Islet precursor cell (in vitro differentiated cells): Measurements from ENCODE around the gene ALDH18A1.

ENCODE experiments used
- DNase-seq: peaks from one replicate; pipeline ENCODE4 v3.0.0-alpha.2; 2018

Gene ALDH18A1

DNA sequence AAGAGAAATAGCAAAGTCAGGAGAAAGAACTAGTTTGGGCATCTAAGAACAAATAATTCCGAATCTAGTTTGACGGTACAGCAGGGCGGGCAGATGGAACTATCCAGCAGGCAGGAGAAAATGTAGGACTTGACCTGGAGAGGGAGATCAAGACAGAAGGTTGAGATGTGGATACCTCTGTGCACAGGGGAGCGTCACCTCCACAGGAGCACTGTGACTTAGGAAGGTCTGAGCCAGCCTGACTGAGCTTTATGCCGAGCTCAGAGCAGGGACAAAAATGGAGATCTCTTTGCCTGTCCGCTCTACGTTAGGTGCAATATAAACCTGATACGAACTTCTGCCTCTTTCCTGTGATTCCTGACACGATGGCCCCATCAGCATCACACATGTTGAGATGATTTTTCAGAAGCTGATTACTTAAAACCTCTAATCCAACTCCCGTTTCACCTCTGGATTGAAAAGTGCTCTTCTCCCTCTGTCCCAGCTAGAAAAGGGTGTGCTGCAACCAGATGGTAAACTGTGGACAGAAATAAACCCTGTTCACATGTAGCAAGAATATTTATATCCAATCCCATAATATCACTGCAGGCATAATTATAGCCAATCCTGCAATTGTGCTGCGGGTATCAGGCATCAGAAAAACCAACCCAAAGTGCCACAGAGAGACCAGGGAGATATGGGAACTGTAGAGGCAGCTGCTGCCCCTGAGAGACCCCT is 81.7 kb downstream of the ALDH18A1 start:
- DNase-seq, result no peak

DNA sequence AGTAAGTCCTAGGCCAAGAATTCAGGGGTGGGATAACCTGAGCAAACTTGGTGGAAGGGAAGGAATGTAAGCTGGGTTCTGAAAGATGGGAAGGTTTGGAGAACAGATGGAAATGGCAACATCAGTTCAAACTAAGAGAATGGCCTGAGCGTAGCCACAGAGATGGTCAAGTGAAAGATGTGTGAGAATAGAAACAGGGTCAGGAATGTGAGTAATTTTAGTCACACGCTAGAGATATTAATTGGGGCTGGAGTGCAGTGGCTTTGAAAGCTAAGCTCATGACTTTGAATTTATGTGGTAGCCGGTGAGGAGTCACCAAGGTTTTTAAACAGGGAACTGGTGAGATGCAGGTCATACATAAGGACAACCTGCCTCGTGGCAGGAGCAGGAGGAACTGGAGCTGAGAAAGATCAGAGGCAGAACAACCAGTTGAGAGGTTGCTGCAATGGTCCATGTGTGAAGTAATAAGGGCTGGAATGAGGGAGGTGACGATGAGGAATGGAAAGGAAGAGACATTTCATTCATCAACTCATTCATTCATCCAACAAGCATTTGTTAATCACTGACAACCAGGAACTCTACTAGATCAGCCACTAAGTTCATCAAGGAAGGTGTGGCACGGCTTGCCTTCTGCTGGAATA is 82.4 kb downstream of the ALDH18A1 start:
- DNase-seq, result no peak

DNA sequence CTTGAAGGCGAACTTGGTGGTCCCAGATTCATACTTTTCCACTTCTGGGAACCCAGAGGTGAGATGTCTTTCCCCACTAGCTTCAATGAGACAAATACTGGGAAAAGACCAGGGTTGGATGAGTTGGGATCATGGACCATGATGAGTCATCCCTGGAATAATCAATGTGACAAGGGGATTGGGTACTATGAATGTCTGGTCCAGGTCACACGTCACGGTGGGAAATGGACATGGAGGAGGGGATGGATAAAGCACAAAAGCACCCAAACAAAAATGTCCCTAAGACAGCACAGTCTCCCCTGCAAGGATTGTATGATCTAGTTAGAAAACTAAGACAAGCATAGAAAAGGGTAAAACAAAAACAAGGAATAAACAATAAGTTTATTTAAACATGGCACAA is 83.0 kb downstream of the ALDH18A1 start:
- no peak for DNase-seq

DNA sequence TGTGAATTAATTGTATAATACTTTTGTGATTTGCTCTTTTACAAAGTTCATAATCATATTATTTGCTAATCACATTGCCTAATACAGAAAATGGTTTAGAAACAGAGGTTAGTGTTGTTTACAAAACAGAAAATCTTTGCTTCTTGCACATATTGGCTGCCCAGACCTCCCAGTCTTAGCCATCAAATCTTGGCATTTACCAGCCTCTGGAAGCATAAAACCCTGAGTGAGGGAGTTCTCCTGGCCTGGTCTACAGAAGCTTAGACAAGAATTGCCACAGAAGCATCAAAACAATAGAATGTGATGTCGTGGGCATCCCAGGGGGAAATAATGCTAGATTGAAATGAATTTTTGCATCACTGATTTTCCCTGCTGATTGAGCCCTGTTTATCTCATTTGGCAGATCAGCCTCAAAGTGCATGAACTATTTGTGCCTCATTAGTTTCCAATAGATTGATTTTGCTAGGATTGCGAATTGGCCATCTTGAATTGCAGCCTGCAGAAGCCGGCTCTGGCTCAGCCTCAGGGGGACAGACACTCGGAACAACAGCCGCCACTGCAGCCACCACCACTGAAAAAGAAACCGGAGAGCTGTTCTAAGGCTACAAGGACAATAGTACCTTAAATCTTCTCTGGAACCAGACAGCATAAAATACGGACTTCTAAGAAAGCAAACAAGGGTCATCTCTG is 84.2 kb downstream of the ALDH18A1 start:
- DNase-seq, result no peak

DNA sequence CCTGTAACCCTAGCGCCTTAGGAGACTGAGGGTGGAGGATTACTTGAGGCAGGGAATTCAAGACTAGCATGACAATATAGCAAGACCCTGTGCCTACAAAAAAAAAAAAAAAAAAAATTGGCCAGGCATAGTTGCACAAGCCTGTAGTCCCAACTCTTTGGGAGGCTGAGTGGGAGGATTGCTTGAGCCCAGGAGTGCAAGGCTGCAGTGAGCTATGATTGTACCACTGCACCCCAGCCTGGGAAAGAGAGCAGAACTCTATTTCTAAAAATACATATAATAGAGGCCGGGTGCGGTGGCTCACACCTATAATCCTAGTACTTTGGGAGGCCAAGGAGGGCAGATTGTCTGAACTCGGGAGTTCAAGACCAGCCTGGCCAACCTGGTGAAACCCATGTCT is 85.1 kb downstream of the ALDH18A1 start:
- DNase-seq, result no peak

DNA sequence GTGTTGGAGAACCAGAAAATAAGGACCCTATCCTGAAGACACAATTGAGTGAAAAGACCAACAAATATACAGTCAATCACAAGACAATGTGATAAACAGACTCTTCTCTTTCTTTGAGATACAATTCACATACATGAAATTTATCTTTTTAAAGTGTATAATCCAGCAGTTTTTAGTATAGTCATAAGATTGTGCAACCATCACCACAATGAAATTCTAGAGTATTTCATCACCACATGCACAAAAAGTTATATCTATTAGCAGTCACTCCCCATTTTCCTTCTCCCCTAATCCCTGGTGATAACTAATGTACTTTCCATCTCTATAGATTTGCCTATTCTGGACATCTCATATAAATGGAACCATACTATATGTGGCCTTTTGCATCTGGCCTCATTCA is 87.1 kb downstream of the ALDH18A1 start:
- no peak for DNase-seq

DNA sequence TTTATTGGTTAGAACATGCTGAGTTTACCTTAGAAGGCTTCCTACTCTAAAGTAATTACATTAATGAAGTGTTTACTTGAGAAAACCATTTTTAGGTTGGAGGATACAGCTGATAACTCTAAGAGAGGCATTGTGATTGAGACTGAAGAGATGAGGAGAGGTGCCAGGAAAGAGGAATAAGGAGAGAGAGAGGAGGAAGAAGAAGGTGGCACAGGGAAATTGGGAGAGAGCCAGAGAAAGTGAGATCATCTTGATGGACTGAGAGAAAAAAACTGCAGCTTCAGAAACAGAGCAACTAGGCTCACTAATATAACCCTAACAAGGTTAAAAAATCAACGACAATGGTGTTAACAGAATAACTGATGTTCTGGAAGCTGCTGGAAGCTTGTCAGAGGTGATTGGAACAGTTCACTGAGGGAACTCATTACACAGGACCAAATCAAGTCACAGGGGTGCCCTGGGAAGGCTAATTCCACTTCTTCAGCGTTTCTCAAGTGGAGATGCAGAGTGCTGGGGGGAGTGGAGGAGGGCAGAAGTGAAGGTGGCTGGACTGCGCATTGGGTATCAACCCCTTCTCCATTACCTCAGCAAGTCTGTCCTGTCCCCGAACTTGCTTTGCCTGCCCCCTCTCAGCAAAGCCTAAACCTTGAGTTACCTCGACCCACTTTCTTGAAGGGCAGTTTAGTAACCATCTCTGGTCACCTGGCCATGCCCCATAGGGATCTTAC is 88.4 kb downstream of the ALDH18A1 start:
- DNase-seq, result no peak

DNA sequence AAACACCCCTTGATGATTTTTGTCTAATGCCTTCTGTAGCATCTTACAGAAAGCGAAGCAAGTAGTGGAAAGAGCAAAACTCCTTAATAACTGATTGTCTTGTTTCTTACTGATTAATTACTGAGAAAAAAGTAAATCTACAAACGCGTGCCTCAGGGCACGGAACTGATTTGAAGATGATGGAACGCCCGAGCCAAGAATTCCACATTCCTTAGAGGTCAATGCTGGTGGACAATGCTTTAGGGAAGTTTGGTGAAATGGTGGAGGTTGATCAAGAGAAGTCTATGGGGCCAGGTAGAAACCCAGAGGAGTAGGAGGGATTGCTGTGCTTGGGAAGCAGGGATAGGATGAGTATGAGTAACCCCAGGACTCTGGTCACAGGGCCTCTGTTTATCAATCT is 90.4 kb downstream of the ALDH18A1 start:
- no peak for DNase-seq

DNA sequence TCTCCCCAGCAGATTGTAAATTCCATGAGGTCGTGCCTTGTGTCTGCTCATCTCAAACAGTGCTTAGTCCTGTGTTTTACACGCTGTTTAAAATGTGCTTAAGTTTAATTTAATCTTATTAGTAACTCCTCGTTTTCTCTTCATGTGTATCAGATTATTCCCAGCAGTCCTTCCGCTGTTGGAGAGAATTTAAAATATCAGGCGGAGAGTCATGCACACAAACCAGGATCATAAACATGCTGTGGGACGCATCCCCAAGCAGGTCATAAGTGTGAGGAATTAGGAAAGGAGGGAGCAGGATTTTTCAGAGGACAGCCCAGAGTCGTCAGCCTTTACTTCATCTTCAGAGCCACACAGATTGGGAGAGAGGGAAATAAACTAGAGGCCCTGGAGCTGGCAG is 91.2 kb downstream of the ALDH18A1 start:
- no peak for DNase-seq

DNA sequence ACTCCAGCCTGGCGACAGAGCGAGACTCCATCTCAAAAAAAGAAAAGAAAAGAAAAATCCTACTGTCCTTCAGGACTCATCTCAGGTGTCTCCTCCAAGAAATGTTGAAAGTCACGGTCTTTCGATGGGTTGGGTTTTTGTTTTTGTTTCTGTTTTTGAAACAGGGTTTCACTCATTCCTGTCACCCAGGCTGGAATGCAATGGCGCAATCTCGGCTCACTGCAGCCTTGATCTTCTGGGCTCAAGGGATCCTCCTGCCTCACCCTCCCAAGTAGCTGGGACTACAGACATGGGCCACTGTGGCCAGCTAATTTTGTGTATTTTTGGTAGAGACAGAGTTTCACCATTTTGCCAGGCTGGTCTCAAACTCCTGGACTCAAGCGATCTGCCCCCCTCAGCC is 92.2 kb downstream of the ALDH18A1 start:
- no peak for DNase-seq

DNA sequence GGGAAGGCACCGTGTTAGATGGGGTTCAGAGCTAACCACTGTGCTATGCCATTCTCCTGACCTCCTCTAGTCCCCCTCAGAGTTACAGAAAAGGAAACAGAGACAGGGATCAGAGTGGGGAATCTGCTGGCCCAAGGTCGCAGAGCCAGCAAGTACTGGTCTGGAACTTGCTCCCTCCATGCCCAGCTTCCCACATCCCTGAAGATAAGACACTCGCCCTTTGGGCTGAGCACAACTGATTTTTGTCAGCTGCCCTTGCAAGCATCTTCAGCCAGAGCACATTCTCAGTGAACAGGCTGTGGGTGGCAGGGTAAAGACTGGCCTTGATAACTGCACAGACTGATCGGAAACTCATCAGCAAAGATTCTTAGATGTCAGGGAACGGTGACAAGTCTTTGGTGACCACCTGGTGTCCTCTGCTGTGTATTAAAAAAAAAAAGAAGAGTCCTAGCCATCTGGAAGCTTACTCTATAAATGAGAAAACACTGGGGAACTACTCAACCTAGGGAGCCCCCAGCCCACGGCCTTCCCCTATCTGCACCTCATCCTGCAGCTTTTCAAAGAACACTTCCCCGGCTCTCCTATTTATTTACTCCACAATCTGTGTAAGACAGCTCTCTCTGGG is 94.1 kb downstream of the ALDH18A1 start:
- DNase-seq, result no peak

DNA sequence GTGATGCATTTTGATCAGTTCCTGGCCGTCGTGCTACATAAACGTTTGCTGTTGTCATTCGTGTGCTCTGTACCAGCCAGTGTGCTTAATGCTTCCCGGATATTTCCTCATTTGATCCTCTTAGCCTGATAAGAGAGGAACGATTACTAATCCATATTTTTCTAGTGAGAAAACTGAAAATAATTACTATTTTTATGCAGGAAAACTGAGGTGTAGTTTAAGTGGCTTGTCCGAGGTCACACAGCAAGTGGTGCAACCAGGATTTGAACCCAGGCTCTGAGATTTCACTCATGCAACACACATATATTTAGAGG is 94.7 kb downstream of the ALDH18A1 start:
- no peak for DNase-seq

DNA sequence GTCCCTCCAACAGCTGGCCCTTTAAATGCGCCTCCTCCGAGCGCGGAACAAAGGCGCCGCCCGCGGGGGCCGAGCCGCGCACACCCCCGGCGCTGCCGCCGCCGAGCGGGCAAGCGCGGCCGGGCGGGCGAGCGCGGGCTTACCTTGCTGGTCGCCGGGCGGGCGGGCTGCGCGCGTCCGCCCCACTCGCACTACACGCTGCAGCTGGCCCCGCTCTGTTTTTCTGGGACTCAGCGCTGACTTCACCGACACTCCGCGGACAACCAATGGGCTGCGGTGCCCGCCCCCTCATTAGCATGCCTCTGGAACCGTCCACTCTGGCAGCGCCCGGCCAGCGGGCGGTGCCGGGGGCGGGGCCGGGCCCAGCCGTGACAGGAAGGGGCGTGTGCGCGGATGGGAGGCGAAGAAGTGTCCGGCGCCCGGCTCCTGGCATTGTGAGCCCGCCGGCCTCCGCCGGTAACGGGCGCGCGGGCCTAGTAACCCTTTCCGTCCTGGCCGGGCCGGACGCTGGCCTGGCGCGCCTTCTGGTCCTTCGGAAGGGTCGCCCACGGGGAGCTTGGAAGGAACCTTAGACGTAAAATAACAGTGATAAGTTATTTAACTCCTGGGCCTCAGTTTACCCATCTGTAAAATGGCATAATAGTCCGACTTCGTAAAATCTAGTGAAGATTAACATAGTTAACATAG is 95.2 kb downstream of the ALDH18A1 start, which contains the start of gene SORBS1:
TSS of gene SORBS1 (minus strand) at position 195 of the 687 bp plus-strand sequence. CDS start 120,236 bp downstream, outside the sequence.
- peak; percentile 99 for DNase-seq

DNA sequence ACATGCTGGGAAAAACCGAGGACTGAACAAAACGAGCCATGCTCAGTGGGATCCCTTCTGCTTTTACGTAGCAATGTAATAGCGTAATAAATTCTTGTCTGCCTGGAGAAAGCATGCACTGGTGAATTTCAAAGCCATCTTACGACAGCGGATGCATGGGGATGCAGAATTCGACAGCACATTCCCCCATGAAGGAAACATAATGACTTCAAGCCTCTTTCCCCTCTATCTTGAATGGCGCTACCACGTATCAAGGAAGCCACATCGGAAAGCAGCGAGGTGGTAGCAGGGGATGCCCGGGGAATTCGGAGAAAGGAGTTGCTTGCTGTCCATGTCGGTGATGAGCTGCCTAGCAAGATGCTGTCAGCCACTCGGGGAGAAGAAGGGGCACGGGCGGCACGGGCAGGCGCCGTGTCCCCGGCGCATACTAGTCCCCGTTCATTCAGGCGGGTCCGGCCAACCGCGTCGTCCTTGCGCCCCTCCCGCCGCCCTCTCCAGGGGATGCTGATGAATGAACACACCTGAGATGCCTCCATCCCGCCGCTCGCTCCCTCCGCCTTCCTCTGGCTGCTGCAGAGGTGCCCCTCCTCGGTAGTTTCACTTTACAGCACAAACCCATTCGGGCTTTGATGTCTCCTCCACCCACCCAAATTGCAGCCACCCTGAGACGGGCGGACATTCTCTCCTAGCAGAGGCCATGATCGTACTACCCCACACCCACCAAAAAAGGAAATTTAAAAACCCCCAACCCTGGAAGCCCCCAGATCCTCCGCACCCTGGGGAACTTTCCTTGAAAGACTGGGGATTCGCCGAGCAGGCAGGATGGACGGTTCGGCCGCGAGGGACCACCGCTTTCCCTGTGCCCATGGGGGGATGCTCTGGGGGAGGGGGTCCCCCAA is 96.0 kb downstream of the ALDH18A1 start:
- DNase-seq, result peak; percentile 79

DNA sequence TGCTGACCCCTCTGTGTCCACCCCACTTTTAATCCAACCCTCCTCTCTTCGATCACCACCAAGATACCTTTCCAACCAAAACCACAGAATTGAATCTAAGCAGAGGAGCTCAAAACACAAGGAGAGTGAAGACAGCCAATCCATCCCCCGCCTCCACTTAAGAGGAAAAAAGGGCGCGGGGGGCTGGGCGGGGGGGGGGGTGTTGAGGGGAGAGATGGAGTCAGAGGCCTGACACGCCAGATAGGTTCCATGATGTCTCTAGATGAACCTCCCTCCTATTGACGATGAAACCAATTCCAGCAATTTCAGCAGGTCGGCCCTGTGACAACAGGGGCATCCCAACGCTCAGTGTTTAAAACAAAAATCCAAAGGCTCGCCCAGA is 96.6 kb downstream of the ALDH18A1 start:
- DNase-seq, result no peak

DNA sequence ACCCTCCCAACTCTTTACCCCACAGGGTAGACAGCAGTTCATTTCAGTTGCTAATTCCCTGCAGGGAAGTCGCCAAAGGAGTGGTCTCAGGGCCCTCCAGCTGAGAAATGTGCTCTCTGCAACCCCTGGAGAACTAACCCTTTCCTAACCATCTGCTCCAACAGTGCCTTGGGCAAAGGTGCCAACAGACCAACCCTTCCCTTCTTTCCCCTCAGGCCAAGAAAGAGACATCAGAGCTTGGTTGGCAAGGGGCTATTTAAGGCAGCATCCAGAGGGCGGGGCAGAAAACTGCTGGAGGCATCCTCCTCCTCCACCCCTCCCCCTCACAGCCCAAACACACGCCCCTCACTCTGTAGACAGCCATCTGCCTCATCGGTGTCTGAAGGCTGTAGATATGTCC is 97.0 kb downstream of the ALDH18A1 start:
- no peak for DNase-seq

DNA sequence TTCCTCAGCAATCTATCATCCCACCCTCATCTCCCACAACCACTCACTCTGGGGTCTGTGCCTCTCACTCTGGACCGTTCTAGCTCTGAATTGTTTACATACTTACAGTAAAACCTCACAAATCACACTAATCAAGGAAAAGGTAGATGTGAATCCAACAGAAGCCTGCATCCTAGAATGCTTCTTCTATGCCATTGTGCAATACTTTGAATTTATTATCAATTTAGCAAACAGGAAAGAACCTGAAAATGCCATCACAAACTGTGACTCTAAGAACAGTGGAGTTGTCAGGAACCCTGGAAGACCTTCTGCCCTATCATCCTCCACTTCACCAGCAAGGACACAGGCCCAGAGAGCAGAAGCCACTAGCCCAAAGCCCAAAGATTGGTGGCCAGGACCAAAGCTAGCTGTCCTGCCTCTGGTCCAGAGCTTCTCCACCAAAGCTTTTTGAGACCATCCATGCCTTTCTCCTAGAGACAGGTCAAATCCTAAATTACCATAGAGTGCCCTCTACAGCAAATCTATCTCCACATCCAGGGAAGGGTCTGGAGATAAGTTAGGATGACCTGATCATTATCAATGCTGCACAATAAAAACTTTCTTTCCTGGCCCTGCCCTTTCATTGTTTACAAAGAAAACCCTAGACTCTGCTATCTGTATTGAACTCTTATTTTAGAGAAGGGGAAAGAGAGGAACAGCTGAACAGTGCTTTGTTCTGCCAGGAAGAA is 97.8 kb downstream of the ALDH18A1 start:
- DNase-seq, result no peak

DNA sequence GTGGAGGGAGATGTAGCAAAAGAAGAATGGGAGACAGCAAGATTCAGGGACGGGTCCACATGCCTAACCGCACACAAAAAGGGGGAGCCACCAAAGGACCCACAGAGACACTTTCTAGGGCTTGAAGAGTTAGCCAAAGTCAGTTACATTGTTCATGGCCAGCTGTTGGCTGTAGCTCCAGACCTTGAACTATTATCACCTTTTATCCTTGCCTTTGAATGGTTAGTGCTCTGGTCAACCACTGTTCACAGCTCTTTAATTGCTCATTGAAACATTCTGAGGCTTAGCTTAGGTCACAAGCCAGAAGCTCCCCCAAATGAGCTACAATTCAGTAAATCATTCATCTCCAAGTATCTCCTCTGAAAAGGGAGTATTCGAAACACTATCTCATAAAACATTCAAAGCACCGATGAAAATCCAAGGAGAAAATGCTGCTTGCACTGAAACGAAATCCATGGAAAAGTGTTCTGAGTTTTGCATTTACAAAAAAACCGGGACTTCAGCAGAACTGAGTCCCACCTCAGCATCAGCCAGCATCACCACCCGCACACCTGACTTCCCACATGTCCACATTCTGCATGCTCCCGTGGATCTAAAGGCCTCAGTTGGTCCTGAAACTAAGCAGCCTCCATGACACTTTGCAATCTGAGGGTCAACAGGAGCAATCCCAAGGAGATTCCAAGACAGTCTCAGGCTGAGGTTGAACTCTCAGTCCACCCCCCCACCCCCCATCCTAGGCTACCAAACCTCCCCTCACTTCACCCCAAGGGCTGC is 99.3 kb downstream of the ALDH18A1 start:
- DNase-seq, result no peak
